Choroid plexus epithelial cell (primary cell): Measurements from ENCODE around the gene KCNQ5.

Source experiments
- DNase-seq: peaks from one replicate; pipeline ENCODE4 v3.0.0-alpha.2; 2010; ENCODE audit warnings: low read depth
- H3K4me3 ChIP-seq: 2 replicates; pipeline ENCODE4 v1.5.1; 2011; ENCODE audit warnings: low read depth, mild to moderate bottlenecking, control low read depth, low read length, moderate library complexity
- TF ChIP-seq, protein P1 (sequence below): conservative IDR thresholded peaks from 2 replicates; pipeline ENCODE4 v1.5.1; 2011; ENCODE audit warnings: low read depth, mild to moderate bottlenecking, control low read depth, inconsistent platforms, low read length, moderate library complexity

KCNQ5 gene

GRCh38 chr6:73028893-73029450 lies 407.1 kb downstream of the KCNQ5 start:
- TF ChIP-seq, protein P1, sequence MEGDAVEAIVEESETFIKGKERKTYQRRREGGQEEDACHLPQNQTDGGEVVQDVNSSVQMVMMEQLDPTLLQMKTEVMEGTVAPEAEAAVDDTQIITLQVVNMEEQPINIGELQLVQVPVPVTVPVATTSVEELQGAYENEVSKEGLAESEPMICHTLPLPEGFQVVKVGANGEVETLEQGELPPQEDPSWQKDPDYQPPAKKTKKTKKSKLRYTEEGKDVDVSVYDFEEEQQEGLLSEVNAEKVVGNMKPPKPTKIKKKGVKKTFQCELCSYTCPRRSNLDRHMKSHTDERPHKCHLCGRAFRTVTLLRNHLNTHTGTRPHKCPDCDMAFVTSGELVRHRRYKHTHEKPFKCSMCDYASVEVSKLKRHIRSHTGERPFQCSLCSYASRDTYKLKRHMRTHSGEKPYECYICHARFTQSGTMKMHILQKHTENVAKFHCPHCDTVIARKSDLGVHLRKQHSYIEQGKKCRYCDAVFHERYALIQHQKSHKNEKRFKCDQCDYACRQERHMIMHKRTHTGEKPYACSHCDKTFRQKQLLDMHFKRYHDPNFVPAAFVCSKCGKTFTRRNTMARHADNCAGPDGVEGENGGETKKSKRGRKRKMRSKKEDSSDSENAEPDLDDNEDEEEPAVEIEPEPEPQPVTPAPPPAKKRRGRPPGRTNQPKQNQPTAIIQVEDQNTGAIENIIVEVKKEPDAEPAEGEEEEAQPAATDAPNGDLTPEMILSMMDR, result no peak
- H3K4me3 ChIP-seq, result no peak overlapping the region
- no peak for DNase-seq

GRCh38 chr6:73030257-73030656 lies 408.4 kb downstream of the KCNQ5 start:
- no peak for DNase-seq
- no peak overlapping the region for H3K4me3 ChIP-seq
- TF ChIP-seq, protein P1, result no peak

GRCh38 chr6:73030791-73031782 lies 409.2 kb downstream of the KCNQ5 start:
- TF ChIP-seq, protein P1, result no peak
- DNase-seq, result no peak
- no peak overlapping the region for H3K4me3 ChIP-seq

DNA sequence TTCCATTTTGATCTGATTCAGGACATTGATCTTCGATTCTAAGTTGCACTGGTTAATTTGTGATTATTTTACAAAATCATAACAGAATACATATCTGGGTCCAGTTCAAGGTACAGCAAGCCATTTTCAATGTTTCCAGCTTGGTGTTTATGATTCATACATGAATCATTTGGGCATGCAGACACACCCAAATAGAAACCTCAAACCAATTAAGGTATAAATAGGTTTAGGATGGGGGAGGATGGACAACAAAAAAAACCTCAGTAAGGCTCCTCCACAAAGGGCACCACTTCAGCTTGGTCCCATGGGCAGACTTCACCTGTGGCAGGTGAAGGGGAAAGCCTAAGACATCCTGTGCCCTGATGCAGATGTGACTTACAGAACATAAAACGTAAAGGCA lies 410.7 kb downstream of the KCNQ5 start:
- no peak overlapping the region for H3K4me3 ChIP-seq
- no peak for DNase-seq
- TF ChIP-seq, protein P1, result no peak

DNA sequence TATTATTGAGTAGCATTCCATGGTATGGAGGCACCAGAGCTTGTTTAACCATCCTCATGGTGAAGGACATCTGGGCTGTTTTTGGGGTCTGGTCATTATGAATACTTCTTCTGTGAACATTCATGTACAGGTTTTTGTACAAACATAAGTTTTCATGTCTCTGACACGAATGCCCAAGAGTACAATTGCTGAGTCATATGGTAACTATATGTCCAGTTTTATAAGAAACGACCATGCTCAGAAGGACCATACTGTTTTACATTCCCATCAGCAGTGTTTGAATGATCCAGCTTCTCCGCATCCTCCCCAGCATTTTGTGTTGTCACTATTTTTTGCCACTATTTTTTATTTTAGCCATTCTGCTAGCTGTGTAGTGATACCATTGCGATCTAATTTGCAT lies 414.8 kb downstream of the KCNQ5 start:
- H3K4me3 ChIP-seq, result no peak overlapping the region
- DNase-seq, result no peak
- TF ChIP-seq, protein P1, result no peak

DNA sequence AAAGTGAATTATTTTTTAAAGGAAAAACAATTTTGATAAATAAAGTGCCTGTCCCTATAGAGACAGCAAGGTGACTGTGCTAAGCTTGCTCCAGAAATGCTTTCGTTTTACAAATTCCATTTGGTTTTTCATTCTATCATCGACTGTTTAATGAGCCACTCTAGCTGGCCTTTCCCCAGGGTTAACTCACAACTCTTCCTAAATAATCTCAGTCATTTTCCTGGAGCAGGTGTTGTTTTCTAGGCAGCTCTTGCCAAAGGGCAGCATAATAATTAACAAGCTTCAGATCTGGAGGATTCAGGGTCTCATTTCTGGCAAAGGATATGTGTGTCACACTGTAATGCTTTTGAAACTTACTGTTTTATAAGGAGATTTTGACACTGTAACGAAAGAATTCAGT lies 419.2 kb downstream of the KCNQ5 start:
- H3K4me3 ChIP-seq, result no peak overlapping the region
- TF ChIP-seq, protein P1, result no peak
- no peak for DNase-seq
